ENCODE measurements around the gene PSD4. TPM values are rescaled to one million over a fixed set of nuclear protein-coding genes. Genes with fewer than 3 reads are reported as not detected.

The PSD4 gene
- total RNA-seq, 4 donors from 2014 or later, result 25.1 to 62.5 (median 50.2) TPM

- no peak for DNase-seq
- 74 to 77% methylated on average over 10 to 14 of the region's 15 CpGs for WGBS, 2 donors
- Histone ChIP-seq H3K4me1 (peaks cover 9 to 27% (median 15%) of the 10 kb centered on the region in 3 donors), H3K36me3 (peaks cover 5 to 74% (median 7%) of the 10 kb centered on the region in 3 donors), H3K27ac (no peak overlapping the region), H3K4me3 (no peak overlapping the region), H3K9me3 (no peaks in the 10 kb centered on the region), H3K27me3 (no peaks in the 10 kb centered on the region)
- TF ChIP-seq CTCF (IDR thresholded peaks at IDR 0.05), result no peak
- TF ChIP-seq POLR2A (IDR thresholded peaks at IDR 0.05), result peak in 1 of 4 donors; percentile 4
- intact Hi-C loops (cut with DNase I), result no loop called here
Observed at GRCh38 chr2:113127646-113128570, 45.9 kb upstream of the PSD4 start.

- H3K27ac ChIP-seq, result peak overlapping the region in 1 of 4 donors; percentile 12
- intact Hi-C loops (cut with DNase I), result loop anchor here (10.0 kb wide), 1 partner anchor 245 kb away; no protein-coding TSS in a partner anchor
- no peaks in the 10 kb centered on the region for H3K9me3 ChIP-seq
- H3K4me1 ChIP-seq, result peaks cover under 1 to 10% (median 3%) of the 10 kb centered on the region in 3 donors
- 65 to 100% methylated on average over 1 to 2 of the region's 2 CpGs for WGBS, 2 donors
- peaks cover 7 to 88% (median 12%) of the 10 kb centered on the region in 3 donors for H3K36me3 ChIP-seq
- no peak overlapping the region for H3K4me3 ChIP-seq
- TF ChIP-seq POLR2A (IDR thresholded peaks at IDR 0.05) (no peak), CTCF (IDR thresholded peaks at IDR 0.05) (no peak)
- no peaks in the 10 kb centered on the region for H3K27me3 ChIP-seq
- no peak for DNase-seq
Observed at GRCh38 chr2:113129519-113130078, 44.2 kb upstream of the PSD4 start.

- H3K36me3 ChIP-seq, result peaks cover 7 to 76% (median 12%) of the 10 kb centered on the region in 3 donors
- no peaks in the 10 kb centered on the region for H3K27me3 ChIP-seq
- H3K9me3 ChIP-seq, result no peaks in the 10 kb centered on the region
- TF ChIP-seq CTCF (IDR thresholded peaks at IDR 0.05) (no peak), POLR2A (IDR thresholded peaks at IDR 0.05) (no peak)
- DNase-seq, result no peak
- H3K4me1 ChIP-seq, result no peaks in the 10 kb centered on the region
- no peak overlapping the region for H3K4me3 ChIP-seq
- intact Hi-C loops (cut with DNase I), result loop anchor here (10.0 kb wide), 1 partner anchor 243 kb away; no protein-coding TSS in a partner anchor
- 76 to 80% methylated on average over 4 to 6 of the region's 7 CpGs for WGBS, 2 donors
- no peak overlapping the region for H3K27ac ChIP-seq
Observed at GRCh38 chr2:113131352-113132185, 42.2 kb upstream of the PSD4 start.

- TF ChIP-seq POLR2A (IDR thresholded peaks at IDR 0.05) (no peak), CTCF (IDR thresholded peaks at IDR 0.05) (no peak)
- Histone ChIP-seq H3K4me1 (peaks cover 0 to 5% (median 0%) of the 10 kb centered on the region in 3 donors), H3K9me3 (no peaks in the 10 kb centered on the region), H3K4me3 (no peak overlapping the region), H3K36me3 (peaks cover 7 to 67% (median 12%) of the 10 kb centered on the region in 3 donors), H3K27me3 (no peaks in the 10 kb centered on the region), H3K27ac (no peak overlapping the region)
- 90 to 94% methylated on average over 6 to 17 of the region's 17 CpGs for whole genome bisulfite sequencing, 2 donors
- intact Hi-C loops (cut with DNase I), result loop anchor here (10.0 kb wide), 1 partner anchor 242 kb away; no protein-coding TSS in a partner anchor
- no peak for DNase-seq
Observed at GRCh38 chr2:113132414-113133021, 41.3 kb upstream of the PSD4 start.

All from esophagus squamous epithelium (tissue), 5 donors.